PFSK-1 (cell line): ENCODE data around the gene NADSYN1.

Source experiments
- POLR2AphosphoS5 ChIP-seq: IDR thresholded peaks from 2 replicates; pipeline ENCODE4 v1.6.1; 2012; ENCODE audit warnings: low read depth, mild to moderate bottlenecking, control low read depth, low read length, moderate library complexity
- SIN3A ChIP-seq: IDR thresholded peaks from 2 replicates; pipeline ENCODE4 v1.6.1; 2012; ENCODE audit warnings: mild to moderate bottlenecking, low read length, moderate library complexity, borderline replicate concordance; ENCODE audit not compliant: insufficient read depth

DNA sequence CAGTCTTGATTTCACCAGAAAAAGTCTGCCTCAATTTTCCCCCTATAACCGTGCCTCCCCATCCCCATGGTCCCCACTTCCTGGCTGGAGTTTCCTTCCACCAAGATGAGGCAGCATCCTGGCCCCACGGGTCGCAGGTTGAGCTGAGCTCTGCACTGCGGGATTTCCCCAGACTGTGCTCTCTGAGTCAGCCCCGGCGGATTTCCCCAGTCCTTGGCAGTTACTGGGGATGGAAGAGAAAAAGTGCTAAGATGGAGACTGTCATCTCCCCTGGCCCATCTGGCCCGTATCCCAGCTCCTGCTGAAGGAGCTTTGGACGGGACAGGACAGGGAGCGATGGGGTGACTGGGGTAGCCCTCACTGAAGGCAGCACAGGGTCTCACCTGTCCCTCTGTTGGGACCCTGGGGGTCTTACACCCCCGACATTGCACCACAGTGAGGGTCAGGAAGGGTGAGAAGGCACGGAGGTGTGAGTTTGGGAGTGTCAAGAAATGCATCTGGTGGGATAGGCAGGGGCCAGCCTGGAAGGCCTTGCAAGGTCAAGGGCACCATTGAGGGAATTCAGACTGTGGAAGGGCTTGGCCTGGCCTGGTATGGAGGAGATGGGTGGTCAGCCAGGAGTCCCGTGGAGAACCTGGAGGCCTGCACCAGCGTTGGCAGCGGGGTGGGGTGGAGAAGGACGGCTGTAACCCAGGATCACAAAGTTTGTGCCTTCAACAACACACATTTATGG is 36.5 kb downstream of the NADSYN1 start:
- TF ChIP-seq SIN3A (no peak), POLR2AphosphoS5 (no peak)
